Esophagus muscularis mucosa (tissue), 4 donors: ENCODE measurements around the gene KAZN.

Source experiments
- EP300 ChIP-seq: sonication (generic); formaldehyde crosslinking; IDR thresholded peaks from one replicate; pipeline ENCODE4 v1.6.1; 2017; ENCODE audit warnings: antibody characterized with exemption
- POLR2A ChIP-seq: fragments of 450-650 bp; IDR thresholded peaks from one replicate; pipeline ENCODE4 v1.6.1; 2017; ENCODE audit warnings: antibody characterized with exemption, moderate library complexity, mild to moderate bottlenecking, low read depth
- POLR2AphosphoS5 ChIP-seq, 2 donors: sonication (generic); formaldehyde crosslinking; IDR thresholded peaks; one replicate each; pipeline ENCODE4 v1.6.1; 2017; ENCODE audit warnings: antibody characterized with exemption in 2 of 2
- TF ChIP-seq, protein P1 (sequence below), 3 experiments: fragments of 200-600 bp in 2 of 3; fragments of 450-650 bp in 1 of 3; sonication (generic) in 2 of 3; IDR thresholded peaks; one replicate each; pipeline ENCODE4 v1.5.1; 2017 to 2019; ENCODE audit warnings: antibody characterized with exemption in 3 of 3, mild to moderate bottlenecking in 2 of 3, moderate library complexity in 1 of 3

DNA sequence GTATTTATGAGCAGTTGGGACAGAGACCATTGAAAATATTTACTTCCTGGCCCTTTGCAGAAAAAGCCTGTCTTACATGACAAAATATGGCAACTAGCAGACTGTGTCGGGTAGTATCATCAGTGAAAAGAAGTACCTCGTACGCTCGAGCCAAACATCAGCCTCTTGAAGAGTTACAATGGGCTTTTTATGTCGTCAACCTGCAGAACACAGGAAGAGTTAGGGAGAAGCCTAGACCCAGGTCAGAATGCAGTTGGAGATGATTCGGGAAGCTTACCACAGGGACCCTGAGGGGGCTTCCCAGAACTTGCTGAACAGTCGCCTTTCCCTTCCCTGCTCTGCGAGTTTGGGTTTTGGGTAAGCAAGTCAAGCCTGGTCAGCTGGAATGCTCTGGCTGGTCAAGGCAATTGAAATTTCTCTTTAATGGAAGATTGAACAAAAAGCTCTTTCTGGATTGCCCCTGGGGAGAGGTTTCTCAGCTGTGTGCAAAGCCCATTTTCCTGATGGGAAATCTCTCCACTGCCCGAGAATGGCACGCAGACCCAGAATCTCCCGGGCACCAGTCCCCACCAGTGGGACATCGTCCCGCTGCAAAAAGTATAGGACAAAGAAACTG is 291.4 kb downstream of the KAZN start:
- no peak for TF ChIP-seq POLR2A
- TF ChIP-seq, protein P1, sequence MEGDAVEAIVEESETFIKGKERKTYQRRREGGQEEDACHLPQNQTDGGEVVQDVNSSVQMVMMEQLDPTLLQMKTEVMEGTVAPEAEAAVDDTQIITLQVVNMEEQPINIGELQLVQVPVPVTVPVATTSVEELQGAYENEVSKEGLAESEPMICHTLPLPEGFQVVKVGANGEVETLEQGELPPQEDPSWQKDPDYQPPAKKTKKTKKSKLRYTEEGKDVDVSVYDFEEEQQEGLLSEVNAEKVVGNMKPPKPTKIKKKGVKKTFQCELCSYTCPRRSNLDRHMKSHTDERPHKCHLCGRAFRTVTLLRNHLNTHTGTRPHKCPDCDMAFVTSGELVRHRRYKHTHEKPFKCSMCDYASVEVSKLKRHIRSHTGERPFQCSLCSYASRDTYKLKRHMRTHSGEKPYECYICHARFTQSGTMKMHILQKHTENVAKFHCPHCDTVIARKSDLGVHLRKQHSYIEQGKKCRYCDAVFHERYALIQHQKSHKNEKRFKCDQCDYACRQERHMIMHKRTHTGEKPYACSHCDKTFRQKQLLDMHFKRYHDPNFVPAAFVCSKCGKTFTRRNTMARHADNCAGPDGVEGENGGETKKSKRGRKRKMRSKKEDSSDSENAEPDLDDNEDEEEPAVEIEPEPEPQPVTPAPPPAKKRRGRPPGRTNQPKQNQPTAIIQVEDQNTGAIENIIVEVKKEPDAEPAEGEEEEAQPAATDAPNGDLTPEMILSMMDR (IDR thresholded peaks at IDR 0.05): no peak
- no peak for TF ChIP-seq POLR2AphosphoS5 (IDR thresholded peaks at IDR 0.05)
- no peak for TF ChIP-seq EP300
